Immature natural killer cell (primary cell): Measurements from ENCODE around the gene AUTS2. TPM values are rescaled to one million over a fixed set of nuclear protein-coding genes. Genes with fewer than 3 reads are reported as not detected.
A peak's percentile ranks its signal among the peaks of the same experiment; 100 is the strongest.

ENCODE experiments used
- DNase-seq, 3 donors: peaks; one replicate each; pipeline ENCODE4 v3.0.0; 2022; ENCODE audit warnings: mixed read lengths in 1 of 3
- H3K27ac Mint-ChIP-seq, 6 donors: one replicate each; pipeline ENCODE4 v1.8.0; 2020; ENCODE audit warnings: mixed read lengths in 6 of 6, mild to moderate bottlenecking in 5 of 6, inconsistent platforms in 4 of 6, moderate library complexity in 3 of 6
- H3K27me3 Mint-ChIP-seq, 3 donors: one replicate each; pipeline ENCODE4 v1.8.0; 2020 to 2021; ENCODE audit warnings: low read depth in 3 of 3, mild to moderate bottlenecking in 3 of 3, mixed read lengths in 3 of 3, moderate library complexity in 3 of 3, inconsistent platforms in 1 of 3
- H3K36me3 Mint-ChIP-seq, 3 donors: one replicate each; pipeline ENCODE4 v1.8.0; 2020; ENCODE audit warnings: mixed read lengths in 3 of 3, inconsistent platforms in 2 of 3, mild to moderate bottlenecking in 2 of 3
- H3K4me1 Mint-ChIP-seq, 2 donors: one replicate each; pipeline ENCODE4 v1.8.0; 2020; ENCODE audit warnings: inconsistent platforms in 2 of 2, mild to moderate bottlenecking in 2 of 2, mixed read lengths in 2 of 2, moderate library complexity in 1 of 2
- H3K4me3 Mint-ChIP-seq, 5 donors: one replicate each; pipeline ENCODE4 v1.8.0; 2020; ENCODE audit warnings: mild to moderate bottlenecking in 5 of 5, mixed read lengths in 5 of 5, inconsistent platforms in 3 of 5, moderate library complexity in 3 of 5
- H3K9me3 Mint-ChIP-seq, 6 donors: one replicate each; pipeline ENCODE4 v1.8.0; 2020; ENCODE audit warnings: mild to moderate bottlenecking in 6 of 6, mixed read lengths in 6 of 6, inconsistent platforms in 4 of 6, moderate library complexity in 3 of 6
- polyA plus RNA-seq, 3 donors: library from polyadenylated mRNA; unstranded; fragments of 300-500 nt; fragmentation: Illumina TruSeq; gene quantifications; one replicate each; pipeline ENCODE4 v1.2.3, GENCODE V29; 2021

Gene AUTS2
- polyA plus RNA-seq, 3 donors from 2014 or later = 1.9 to 17.6 (median 8.0) TPM

GRCh38 chr7:70752794-70753241 is 1154.5 kb downstream of the AUTS2 start:
- no peaks in the 10 kb centered on the region for H3K36me3 Mint-ChIP-seq
- DNase-seq = no peak

DNA sequence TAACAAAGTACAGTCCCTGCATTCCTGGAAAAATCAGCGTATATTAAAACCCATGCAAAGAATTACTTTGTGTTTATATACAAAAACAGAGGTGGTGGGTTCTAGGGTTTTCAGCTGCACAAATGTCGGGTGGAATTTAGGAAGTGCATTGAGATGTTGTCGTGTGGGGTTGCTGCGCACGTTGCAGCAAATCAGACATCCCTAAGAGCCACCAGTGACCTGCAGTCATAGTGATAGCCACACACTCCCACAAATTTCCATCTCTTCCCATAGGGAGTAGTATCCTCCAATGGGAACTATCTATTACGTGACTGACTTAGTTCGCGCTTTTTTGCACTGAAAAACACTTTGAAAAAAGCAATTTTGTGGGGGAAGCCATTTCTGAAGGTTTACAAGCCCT is 1158.5 kb downstream of the AUTS2 start:
- H3K27ac Mint-ChIP-seq = no peak overlapping the region
- H3K9me3 Mint-ChIP-seq = no peaks in the 10 kb centered on the region
- no peak for DNase-seq
- H3K36me3 Mint-ChIP-seq = no peaks in the 10 kb centered on the region
- H3K4me1 Mint-ChIP-seq = peaks cover 75 to 81% of the 10 kb centered on the region in 2 donors
- no peak overlapping the region for H3K4me3 Mint-ChIP-seq
- peaks cover 0 to 3% (median 0%) of the 10 kb centered on the region in 3 donors for H3K27me3 Mint-ChIP-seq

More at GRCh38 chr7:70752794-70753241, 1154.5 kb downstream of the AUTS2 start:
- Mint-ChIP-seq H3K4me3 (no peak overlapping the region), H3K27me3 (peaks cover 0 to 3% (median 3%) of the 10 kb centered on the region in 3 donors), H3K9me3 (no peaks in the 10 kb centered on the region), H3K27ac (peak overlapping the region in 1 of 6 donors; percentile 40), H3K4me1 (peaks cover 80 to 81% of the 10 kb centered on the region in 2 donors)

- peaks cover 73 to 77% of the 10 kb centered on the region in 2 donors for H3K4me1 Mint-ChIP-seq
- peaks cover 0 to 5% (median 3%) of the 10 kb centered on the region in 3 donors for H3K27me3 Mint-ChIP-seq
- peak overlapping the region in 3 of 6 donors; percentile 30 to 44 (median 32) for H3K27ac Mint-ChIP-seq
- DNase-seq = no peak
- no peaks in the 10 kb centered on the region for H3K36me3 Mint-ChIP-seq
- H3K4me3 Mint-ChIP-seq = no peak overlapping the region
- no peaks in the 10 kb centered on the region for H3K9me3 Mint-ChIP-seq
Measured at GRCh38 chr7:70758646-70759045, 1160.4 kb downstream of the AUTS2 start.

DNA sequence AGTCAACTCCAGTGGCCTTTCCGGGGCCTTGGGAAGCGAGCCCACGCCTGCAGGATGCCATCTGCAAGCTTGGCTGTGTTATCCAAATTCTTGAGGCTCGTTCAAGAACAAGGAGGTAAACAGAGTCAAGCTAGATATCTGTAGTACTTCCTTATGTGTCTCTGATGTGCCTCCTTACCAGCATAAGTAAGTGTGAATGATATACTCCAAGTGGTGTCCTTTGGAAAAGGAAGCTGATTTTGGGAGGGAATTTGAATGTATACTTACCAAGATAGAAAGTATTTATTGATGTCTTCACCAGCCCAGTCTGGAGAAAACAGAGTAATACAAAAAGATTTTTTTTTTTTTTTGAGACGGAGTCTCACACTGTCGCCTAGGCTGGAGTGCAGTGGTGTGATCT is 1161.4 kb downstream of the AUTS2 start:
- H3K4me1 Mint-ChIP-seq = peaks cover 73 to 81% of the 10 kb centered on the region in 2 donors
- no peak overlapping the region for H3K4me3 Mint-ChIP-seq
- H3K27me3 Mint-ChIP-seq = peaks cover 0 to 3% (median 3%) of the 10 kb centered on the region in 3 donors
- peaks cover 0 to 3% (median 0%) of the 10 kb centered on the region in 3 donors for H3K36me3 Mint-ChIP-seq
- DNase-seq = no peak
- H3K9me3 Mint-ChIP-seq = no peaks in the 10 kb centered on the region
- no peak overlapping the region for H3K27ac Mint-ChIP-seq

DNA sequence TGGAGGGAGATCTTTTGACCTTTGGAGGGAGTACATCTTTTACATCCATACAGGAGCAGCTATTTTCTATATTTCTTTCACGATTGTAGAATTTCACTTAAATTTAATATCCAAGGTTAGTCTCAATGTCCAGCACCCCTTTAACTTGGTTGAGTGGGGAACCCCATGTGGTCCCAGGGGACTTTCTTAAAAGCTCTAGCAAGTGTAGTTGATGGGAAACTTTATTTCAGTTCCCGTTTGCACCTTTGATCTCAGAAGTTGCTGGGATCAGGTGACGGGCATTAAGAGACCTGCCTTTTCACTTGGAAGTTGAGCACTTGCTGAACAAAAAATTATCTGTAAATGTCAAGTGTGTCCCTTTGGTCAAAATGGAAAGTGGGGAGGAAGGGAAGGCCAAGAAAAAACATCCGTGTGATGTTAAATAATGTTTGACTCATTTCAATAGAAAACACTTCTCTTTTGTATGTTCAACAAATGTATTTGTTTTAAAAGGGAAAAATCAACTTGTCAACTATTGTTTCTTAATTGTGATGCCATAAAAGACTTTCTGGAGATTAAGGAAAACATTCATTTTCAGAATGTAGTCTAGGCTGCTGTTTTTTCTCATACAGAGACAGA is 1163.5 kb downstream of the AUTS2 start:
- DNase-seq = no peak
- H3K4me1 Mint-ChIP-seq = peaks cover 62 to 68% of the 10 kb centered on the region in 2 donors

GRCh38 chr7:70762696-70763095 is 1164.4 kb downstream of the AUTS2 start:
- Mint-ChIP-seq H3K9me3 (no peaks in the 10 kb centered on the region), H3K27ac (peak overlapping the region in 3 of 6 donors; percentile 60 to 68 (median 61)), H3K36me3 (peaks cover 11 to 17% (median 15%) of the 10 kb centered on the region in 3 donors), H3K4me1 (peaks cover 56 to 60% of the 10 kb centered on the region in 2 donors), H3K4me3 (peak overlapping the region in 1 of 5 donors; percentile 20), H3K27me3 (peaks cover 0 to 5% (median 3%) of the 10 kb centered on the region in 3 donors)
- DNase-seq = no peak

More for the DNA sequence above, 1163.5 kb downstream of the AUTS2 start:
- Mint-ChIP-seq H3K4me3 (no peak overlapping the region), H3K9me3 (no peaks in the 10 kb centered on the region), H3K36me3 (peaks cover 4 to 12% (median 9%) of the 10 kb centered on the region in 3 donors), H3K27me3 (peaks cover 0 to 5% (median 3%) of the 10 kb centered on the region in 3 donors), H3K27ac (peak overlapping the region in 3 of 6 donors; percentile 7 to 46 (median 28))

DNA sequence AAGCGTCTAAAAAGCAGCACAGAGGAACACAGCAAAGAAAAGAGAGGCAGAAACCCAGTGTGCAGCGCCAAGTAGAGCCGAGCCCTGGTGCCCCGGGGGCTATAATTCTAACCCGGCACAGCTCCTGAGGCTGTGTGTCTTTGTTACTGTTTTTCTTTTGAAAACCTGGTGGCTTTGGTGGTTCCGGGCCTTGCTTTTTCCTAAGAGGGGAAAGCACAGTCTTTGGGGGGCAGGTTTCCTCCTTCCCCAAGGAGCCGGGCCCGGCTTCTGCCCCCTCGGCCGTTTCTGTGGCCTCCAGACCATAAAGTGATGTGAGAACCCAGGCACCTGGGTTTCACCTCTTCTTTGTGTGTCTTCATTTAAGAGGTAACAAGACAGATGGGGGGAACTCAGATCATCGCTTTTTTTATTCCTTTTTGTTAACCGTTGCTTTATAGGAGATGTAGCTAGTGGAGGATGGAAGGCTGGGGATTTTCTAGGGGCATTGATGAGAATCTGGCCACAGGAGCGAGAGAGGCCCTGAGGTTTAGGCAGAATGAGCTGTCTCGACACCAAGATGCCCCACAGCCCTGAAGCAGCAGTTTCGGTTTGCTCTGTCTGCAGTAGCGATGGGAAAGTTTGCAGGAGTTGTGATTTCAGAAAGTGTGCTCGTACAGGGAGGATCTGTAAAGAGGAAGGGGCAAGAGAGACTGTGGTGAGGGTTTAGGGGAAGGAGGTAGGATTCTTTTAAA is 1165.9 kb downstream of the AUTS2 start:
- Mint-ChIP-seq H3K4me1 (peaks cover 42 to 48% of the 10 kb centered on the region in 2 donors), H3K9me3 (no peaks in the 10 kb centered on the region), H3K36me3 (peaks cover 16 to 25% (median 21%) of the 10 kb centered on the region in 3 donors), H3K4me3 (peak overlapping the region in 4 of 5 donors; percentile 5 to 89 (median 18)), H3K27me3 (peaks cover 0 to 5% (median 3%) of the 10 kb centered on the region in 3 donors), H3K27ac (peak overlapping the region; percentile 10 to 92 (median 78))
- DNase-seq = peak in 1 of 3 donors; percentile 36

DNA sequence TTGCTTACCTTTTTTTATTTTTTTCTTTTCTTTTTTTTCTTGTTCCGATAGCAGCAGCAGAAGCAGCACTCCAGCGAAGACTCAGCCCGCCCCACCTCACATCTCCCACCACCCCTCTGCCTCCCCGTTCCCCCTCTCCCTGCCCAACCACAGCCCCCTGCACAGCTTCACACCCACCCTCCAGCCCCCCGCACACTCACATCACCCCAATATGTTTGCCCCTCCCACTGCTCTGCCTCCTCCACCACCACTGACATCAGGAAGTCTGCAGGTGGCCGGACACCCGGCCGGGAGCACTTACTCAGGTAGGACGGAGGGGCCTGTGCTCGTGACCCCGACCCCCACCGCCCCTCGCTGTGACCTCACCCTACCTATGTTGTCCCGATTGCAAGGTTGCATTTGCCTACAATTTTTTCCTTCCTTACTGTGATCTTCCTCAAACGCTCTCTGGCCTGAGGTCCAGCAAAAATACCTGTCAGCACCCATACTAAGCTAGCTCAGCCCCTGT is 1166.5 kb downstream of the AUTS2 start:
- Mint-ChIP-seq H3K4me3 (peak overlapping the region in 2 of 5 donors; percentile 4 to 89), H3K27ac (peak overlapping the region in 2 of 6 donors; percentile 86 to 88), H3K4me1 (peaks cover 36 to 42% of the 10 kb centered on the region in 2 donors), H3K27me3 (peaks cover 0 to 5% (median 3%) of the 10 kb centered on the region in 3 donors), H3K36me3 (peaks cover 16 to 27% (median 21%) of the 10 kb centered on the region in 3 donors), H3K9me3 (no peaks in the 10 kb centered on the region)
- no peak for DNase-seq

GRCh38 chr7:70765651-70766050 is 1167.4 kb downstream of the AUTS2 start:
- Mint-ChIP-seq H3K4me3 (no peak overlapping the region), H3K27ac (peak overlapping the region in 2 of 6 donors; percentile 9 to 65), H3K36me3 (peaks cover 16 to 34% (median 21%) of the 10 kb centered on the region in 3 donors), H3K9me3 (no peaks in the 10 kb centered on the region), H3K4me1 (peaks cover 35 to 37% of the 10 kb centered on the region in 2 donors), H3K27me3 (peaks cover 0 to 5% (median 5%) of the 10 kb centered on the region in 3 donors)
- no peak for DNase-seq

DNA sequence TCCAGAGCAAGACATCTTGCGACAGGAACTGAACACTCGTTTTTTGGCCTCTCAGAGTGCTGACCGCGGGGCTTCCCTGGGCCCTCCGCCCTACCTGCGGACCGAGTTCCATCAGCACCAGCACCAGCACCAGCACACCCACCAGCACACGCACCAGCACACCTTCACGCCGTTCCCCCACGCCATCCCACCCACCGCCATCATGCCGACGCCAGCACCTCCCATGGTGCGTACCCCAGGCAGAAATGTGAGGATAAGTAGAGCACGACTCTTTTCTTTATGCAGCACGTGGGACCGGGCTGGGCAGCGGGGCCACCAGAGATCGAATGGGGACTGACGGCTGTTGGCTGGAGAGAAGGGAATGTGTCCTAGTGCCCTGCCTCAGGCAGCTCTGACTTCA is 1167.8 kb downstream of the AUTS2 start:
- Mint-ChIP-seq H3K27me3 (peaks cover 0 to 5% (median 5%) of the 10 kb centered on the region in 3 donors), H3K4me3 (no peak overlapping the region), H3K36me3 (peaks cover 19 to 37% (median 21%) of the 10 kb centered on the region in 3 donors), H3K27ac (peak overlapping the region in 2 of 6 donors; percentile 9 to 28), H3K4me1 (peaks cover 30 to 32% of the 10 kb centered on the region in 2 donors), H3K9me3 (no peaks in the 10 kb centered on the region)
- DNase-seq = no peak

DNA sequence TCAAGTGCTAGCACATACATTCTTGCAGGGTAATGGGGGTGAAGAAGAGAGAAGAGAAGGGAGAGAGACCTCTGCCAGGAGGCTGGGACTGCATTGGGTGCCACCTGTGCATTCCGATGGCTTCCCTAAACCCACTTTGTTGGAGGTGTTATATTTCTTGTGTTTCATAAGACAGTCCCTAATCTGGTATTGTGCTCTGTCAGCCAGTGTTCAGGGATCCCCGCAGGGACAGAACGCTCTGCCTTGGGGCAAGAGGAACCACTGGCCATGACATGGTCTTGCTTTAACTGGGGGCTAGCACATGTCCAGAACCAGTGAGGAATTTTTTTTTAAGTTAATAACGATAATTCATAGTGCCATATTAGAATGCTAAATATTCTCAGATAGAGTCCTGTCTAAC is 1168.4 kb downstream of the AUTS2 start:
- no peak for DNase-seq
- H3K36me3 Mint-ChIP-seq = peaks cover 24 to 42% (median 25%) of the 10 kb centered on the region in 3 donors
- peak overlapping the region in 2 of 6 donors; percentile 28 to 47 for H3K27ac Mint-ChIP-seq
- no peak overlapping the region for H3K4me3 Mint-ChIP-seq
- peaks cover 25 to 26% of the 10 kb centered on the region in 2 donors for H3K4me1 Mint-ChIP-seq
- H3K9me3 Mint-ChIP-seq = no peaks in the 10 kb centered on the region
- peaks cover 0 to 5% (median 5%) of the 10 kb centered on the region in 3 donors for H3K27me3 Mint-ChIP-seq

- peaks cover 37 to 66% (median 42%) of the 10 kb centered on the region in 3 donors for H3K36me3 Mint-ChIP-seq
Measured at GRCh38 chr7:70770154-70770553, 1171.9 kb downstream of the AUTS2 start.

DNA sequence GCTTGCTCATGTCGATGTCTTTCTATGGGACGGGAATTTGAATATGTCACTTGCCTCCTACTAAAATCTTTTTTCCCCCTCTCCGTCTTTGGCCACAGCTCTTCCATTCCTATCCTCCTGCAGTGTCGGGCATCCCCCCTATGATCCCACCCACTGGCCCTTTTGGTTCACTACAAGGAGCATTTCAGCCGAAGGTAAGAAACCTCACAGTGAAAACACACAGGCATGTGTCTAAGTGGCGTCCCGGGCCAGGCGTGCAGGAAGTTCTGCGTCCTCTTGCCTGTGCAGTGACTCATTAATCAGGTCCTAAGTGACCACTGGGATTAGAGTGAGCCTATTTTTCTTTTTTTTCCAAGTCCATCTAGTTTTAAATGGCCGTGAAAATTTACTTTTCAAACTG is 1173.2 kb downstream of the AUTS2 start:
- Mint-ChIP-seq H3K27me3 (peaks cover 0 to 3% (median 0%) of the 10 kb centered on the region in 3 donors), H3K9me3 (no peaks in the 10 kb centered on the region), H3K27ac (peak overlapping the region in 1 of 6 donors; percentile 50)

More at GRCh38 chr7:70770154-70770553, 1171.9 kb downstream of the AUTS2 start:
- H3K4me1 Mint-ChIP-seq = no peaks in the 10 kb centered on the region
- H3K4me3 Mint-ChIP-seq = no peak overlapping the region
- DNase-seq = no peak
- peaks cover 0 to 3% (median under 1%) of the 10 kb centered on the region in 3 donors for H3K27me3 Mint-ChIP-seq
- H3K9me3 Mint-ChIP-seq = no peaks in the 10 kb centered on the region
- no peak overlapping the region for H3K27ac Mint-ChIP-seq

More for the DNA sequence above, 1173.2 kb downstream of the AUTS2 start:
- no peak for DNase-seq
- Mint-ChIP-seq H3K4me3 (no peak overlapping the region), H3K36me3 (peaks cover 42 to 67% (median 46%) of the 10 kb centered on the region in 3 donors), H3K4me1 (peaks cover 0 to 1% of the 10 kb centered on the region in 2 donors)
